HCT116 (cell line): ENCODE measurements around the gene RNF121. TPM values are rescaled to one million over a fixed set of nuclear protein-coding genes. Genes with fewer than 3 reads are reported as not detected.

Source experiments
- ATAC-seq: fragments of 200-7000 bp; cut with Tn5 transposase; 2 replicates; pipeline ENCODE4 v1.9.1; 2020; ENCODE audit warnings: mild to moderate bottlenecking, moderate library complexity
- BruUV-seq: library from RNA; stranded (reverse); fragments of 400-500 nt; replicated peaks from 2 replicates; lab custom pipeline; 2021; lab: Mats Ljungman, UMichigan
- CTCF ChIA-PET: fragments of 300-600 bp; sonication (Branson Sonifier 250); formaldehyde crosslinking; loops from one replicate; lab custom pipeline; 2021; ENCODE audit warnings: antibody characterized with exemption; lab: Charles Lee
- POLR2A ChIA-PET: fragments of 300-600, 350-600 bp; sonication (Branson Sonifier 250); formaldehyde crosslinking; loops from one replicate; lab custom pipeline; 2021; ENCODE audit warnings: antibody characterized with exemption; lab: Charles Lee
- RAD21 ChIA-PET, 2 experiments: fragments of 300-600 bp; sonication (Branson Sonifier 250); formaldehyde crosslinking; loops; one replicate each; lab custom pipeline; 2023; ENCODE audit warnings: low total read pairs in 2 of 2; ENCODE audit not compliant: uncharacterized antibody in 2 of 2, unreplicated experiment in 2 of 2, low non-redundant PET in 1 of 2; lab: Charles Lee
- DNase-seq: peaks from one replicate; pipeline ENCODE4 v3.0.0-alpha.2; 2010; ENCODE audit warnings: low read depth, low spot score
- H2AFZ ChIP-seq: fragments of 200-600 bp; shearing (Covaris generic), sonication (generic); 2 replicates; pipeline ENCODE4 v1.6.1; 2017; ENCODE audit warnings: low read depth, mixed run types, mixed read lengths, antibody characterized with exemption, low read length; ENCODE audit not compliant: poor library complexity, severe bottlenecking
- H3K27ac ChIP-seq: 2 replicates; pipeline ENCODE4 v1.5.1; 2012; ENCODE audit warnings: low read depth, low read length
- H3K27me3 ChIP-seq: fragments of 200-600 bp; sonication (generic); 2 replicates; pipeline ENCODE4 v1.6.1; 2016; ENCODE audit warnings: mixed run types, low read length, mixed read lengths; ENCODE audit not compliant: insufficient read depth
- H3K36me3 ChIP-seq, 2 experiments: fragments of 200-500 bp in 1 of 2; fragments of 200-600 bp in 1 of 2; sonication (Bioruptor generic) in 1 of 2; sonication (generic) in 1 of 2; 2 replicates each; pipeline versions ENCODE4 v1.5.1 to v1.6.1; 2014 to 2016; ENCODE audit warnings: low read length in 2 of 2, inconsistent platforms in 1 of 2, mixed read lengths in 1 of 2, mixed run types in 1 of 2; ENCODE audit not compliant: insufficient read depth in 2 of 2, control insufficient read depth in 1 of 2
- H3K4me1 ChIP-seq, 2 experiments: fragments of 200-600 bp in 1 of 2; sonication (generic) in 1 of 2; 2 replicates each; pipeline versions ENCODE4 v1.5.1 to v1.6.1; 2012 to 2017; ENCODE audit warnings: low read length in 2 of 2, inconsistent platforms in 1 of 2, mild to moderate bottlenecking in 1 of 2, mixed read lengths in 1 of 2, mixed run types in 1 of 2, moderate library complexity in 1 of 2; ENCODE audit not compliant: insufficient read depth in 2 of 2, control insufficient read depth in 1 of 2
- H3K4me2 ChIP-seq: fragments of 200-600 bp; sonication (generic); 2 replicates; pipeline ENCODE4 v1.6.1; 2017; ENCODE audit warnings: mixed run types, low read length, mixed read lengths
- H3K4me3 ChIP-seq, 2 experiments: fragments of 200-600 bp in 1 of 2; sonication (generic) in 1 of 2; replicated peaks in 1 of 2; 2 replicates each; pipeline ENCODE4 v1.5.1; 2011 to 2016; ENCODE audit warnings: low read length in 2 of 2, control low read depth in 1 of 2, low read depth in 1 of 2, mild to moderate bottlenecking in 1 of 2, mixed read lengths in 1 of 2, mixed run types in 1 of 2
- H3K79me2 ChIP-seq: fragments of 200-600 bp; sonication (generic); 2 replicates; pipeline ENCODE4 v1.6.1; 2017; ENCODE audit warnings: mild to moderate bottlenecking, mixed run types, low read length, moderate library complexity, mixed read lengths; ENCODE audit not compliant: insufficient read depth
- H3K9ac ChIP-seq: fragments of 200-600 bp; sonication (generic); 2 replicates; pipeline ENCODE4 v1.6.1; 2016; ENCODE audit warnings: low read length, mixed read lengths
- H3K9me2 ChIP-seq: fragments of 200-600 bp; sonication (generic), shearing (Covaris generic); 2 replicates; pipeline ENCODE4 v1.6.1; 2017; ENCODE audit warnings: mixed run types, mild to moderate bottlenecking, moderate library complexity; ENCODE audit not compliant: insufficient read depth
- H3K9me3 ChIP-seq, 2 experiments: fragments of 200-500 bp in 1 of 2; fragments of 200-600 bp in 1 of 2; sonication (Bioruptor generic) in 1 of 2; sonication (generic) in 1 of 2; 2 replicates each; pipeline ENCODE4 v1.6.1; 2014 to 2017; ENCODE audit warnings: low read length in 2 of 2, mixed read lengths in 2 of 2, inconsistent platforms in 1 of 2, low read depth in 1 of 2, mild to moderate bottlenecking in 1 of 2, mixed run types in 1 of 2, moderate library complexity in 1 of 2; ENCODE audit not compliant: control insufficient read depth in 1 of 2, insufficient read depth in 1 of 2
- H4K20me1 ChIP-seq: fragments of 200-600 bp; sonication (generic), shearing (Covaris generic); 2 replicates; pipeline ENCODE4 v1.6.1; 2017; ENCODE audit warnings: mixed run types, mild to moderate bottlenecking, moderate library complexity; ENCODE audit not compliant: insufficient read depth
- CBX3 ChIP-seq: IDR thresholded peaks from 2 replicates; pipeline ENCODE4 v1.6.1; 2012; ENCODE audit warnings: low read depth
- CEBPB ChIP-seq: IDR thresholded peaks from 2 replicates; pipeline ENCODE4 v1.6.1; 2012; ENCODE audit warnings: low read depth
- EGR1 ChIP-seq: IDR thresholded peaks from 2 replicates; pipeline ENCODE4 v1.6.1; 2012; ENCODE audit warnings: low read depth
- JUND ChIP-seq: IDR thresholded peaks from 2 replicates; pipeline ENCODE4 v1.6.1; 2012
- POLR2A ChIP-seq: IDR thresholded peaks from 2 replicates; pipeline ENCODE4 v1.7.0; 2011; ENCODE audit warnings: borderline replicate concordance; ENCODE audit not compliant: insufficient read depth, insufficient read length; ENCODE audit errors: extremely low read depth
- POLR2AphosphoS5 ChIP-seq: IDR thresholded peaks from 2 replicates; pipeline ENCODE4 v1.6.1; 2011; ENCODE audit warnings: mild to moderate bottlenecking, low read depth, low read length, moderate library complexity
- REST ChIP-seq: IDR thresholded peaks from 2 replicates; pipeline ENCODE4 v1.6.1; 2012; ENCODE audit warnings: low read depth
- SP1 ChIP-seq: IDR thresholded peaks from 2 replicates; pipeline ENCODE4 v1.6.1; 2012; ENCODE audit warnings: low read depth
- TCF7L2 ChIP-seq: IDR thresholded peaks from 2 replicates; pipeline ENCODE4 v1.7.0; 2011; ENCODE audit warnings: borderline replicate concordance, inconsistent platforms; ENCODE audit not compliant: insufficient read depth, insufficient read length; ENCODE audit errors: extremely low read depth
- YY1 ChIP-seq: IDR thresholded peaks from 2 replicates; pipeline ENCODE4 v1.6.1; 2011; ENCODE audit warnings: low read length, low read depth, moderate library complexity, mild to moderate bottlenecking; ENCODE audit not compliant: insufficient replicate concordance; ENCODE audit errors: extremely low read depth
- intact Hi-C: fragments of 100-400 bp; cut with micrococcal nuclease; formaldehyde crosslinking; loops from 2 replicates; pipeline ENCODE4 v1.10.0; 2022
- total RNA-seq: library from RNA; stranded (reverse); gene quantifications from one replicate; pipeline ENCODE4 v1.2.1, GENCODE V29; 2021; ENCODE audit not compliant: unreplicated experiment
- TF ChIP-seq, protein P1 (sequence below), 3 experiments: fragments of 200-600 bp in 1 of 3; sonication (generic) in 1 of 3; IDR thresholded peaks in 2 of 3; conservative IDR thresholded peaks in 1 of 3; 2 replicates each; pipeline ENCODE4 v1.5.1; 2012 to 2017; ENCODE audit warnings: low read depth in 2 of 3, low read length in 2 of 3, antibody characterized with exemption in 1 of 3, borderline replicate concordance in 1 of 3, control low read depth in 1 of 3, mild to moderate bottlenecking in 1 of 3, mixed read lengths in 1 of 3, mixed run types in 1 of 3, moderate library complexity in 1 of 3; ENCODE audit not compliant: insufficient read depth in 1 of 3

RNF121 gene
- total RNA-seq, 1 experiment from 2014 or later = 24.5 TPM

DNA sequence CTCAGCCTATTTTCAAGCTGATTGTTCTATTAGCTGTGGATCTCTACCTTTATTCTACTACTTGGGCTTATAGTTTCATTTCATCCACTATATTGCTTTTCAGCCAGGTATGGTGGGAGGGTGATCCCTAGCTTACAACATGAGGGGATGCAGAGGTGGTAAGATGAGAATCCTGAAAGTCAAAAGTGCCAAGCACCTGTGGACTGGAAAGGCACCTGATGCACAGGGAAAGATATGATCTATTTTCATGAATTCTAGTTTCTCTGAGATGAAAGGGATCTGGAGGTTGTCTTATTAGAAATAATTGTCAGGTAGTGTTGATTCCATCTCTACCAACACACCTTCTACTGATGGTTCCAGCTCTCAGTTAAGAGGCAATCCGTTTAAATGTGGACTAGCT is 48.2 kb downstream of the RNF121 start:
- no peak overlapping the region for H3K27ac ChIP-seq
- 0 out of 2 replicates have a peak, but pooled peaks cover 4% of the 10 kb centered on the region for H3K79me2 ChIP-seq
- POLR2A ChIA-PET = no interaction called here

More for the DNA sequence above, 48.2 kb downstream of the RNF121 start:
- Histone ChIP-seq H4K20me1 (no peaks in the 10 kb centered on the region), H3K4me2 (no peak overlapping the region), H3K9ac (no peak overlapping the region), H3K27me3 (no peaks in the 10 kb centered on the region), H3K4me3 (no peak overlapping the region), H3K4me1 (no peaks in the 10 kb centered on the region), H3K9me3 (no peaks in the 10 kb centered on the region), H3K9me2 (no peaks in the 10 kb centered on the region), H3K36me3 (0 out of 4 replicates have a peak, but pooled peaks cover 0 to 2% of the 10 kb centered on the region in 2 experiments), H2AFZ (no peak overlapping the region)
- ChIA-PET CTCF (interaction anchor here (0.9 to 2.2 kb wide), 11 partner anchors 9 to 457 kb away, joined by 3 to 14 read pairs (median 4); partner anchors contain the start of gene CLPB), RAD21 (interaction anchor here in 1 of 2 experiments (0.5 to 0.6 kb wide), 2 partner anchors 10 to 117 kb away, joined by 4 read pairs; no protein-coding TSS in a partner anchor)
- ATAC-seq (no peak), DNase-seq (no peak)
- intact Hi-C loops = loop anchor here (2.0 kb wide), 1 partner anchor 458 kb away; the partner anchor contains the start of gene CLPB
- TF ChIP-seq TCF7L2 (no peak), CBX3 (no peak), CEBPB (no peak), EGR1 (no peak), JUND (no peak), SP1 (no peak), POLR2A (no peak), YY1 (no peak), REST (no peak), POLR2AphosphoS5 (no peak)
- TF ChIP-seq, protein P1, sequence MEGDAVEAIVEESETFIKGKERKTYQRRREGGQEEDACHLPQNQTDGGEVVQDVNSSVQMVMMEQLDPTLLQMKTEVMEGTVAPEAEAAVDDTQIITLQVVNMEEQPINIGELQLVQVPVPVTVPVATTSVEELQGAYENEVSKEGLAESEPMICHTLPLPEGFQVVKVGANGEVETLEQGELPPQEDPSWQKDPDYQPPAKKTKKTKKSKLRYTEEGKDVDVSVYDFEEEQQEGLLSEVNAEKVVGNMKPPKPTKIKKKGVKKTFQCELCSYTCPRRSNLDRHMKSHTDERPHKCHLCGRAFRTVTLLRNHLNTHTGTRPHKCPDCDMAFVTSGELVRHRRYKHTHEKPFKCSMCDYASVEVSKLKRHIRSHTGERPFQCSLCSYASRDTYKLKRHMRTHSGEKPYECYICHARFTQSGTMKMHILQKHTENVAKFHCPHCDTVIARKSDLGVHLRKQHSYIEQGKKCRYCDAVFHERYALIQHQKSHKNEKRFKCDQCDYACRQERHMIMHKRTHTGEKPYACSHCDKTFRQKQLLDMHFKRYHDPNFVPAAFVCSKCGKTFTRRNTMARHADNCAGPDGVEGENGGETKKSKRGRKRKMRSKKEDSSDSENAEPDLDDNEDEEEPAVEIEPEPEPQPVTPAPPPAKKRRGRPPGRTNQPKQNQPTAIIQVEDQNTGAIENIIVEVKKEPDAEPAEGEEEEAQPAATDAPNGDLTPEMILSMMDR (IDR thresholded peaks at IDR 0.05 in 2 of 3, conservative IDR thresholded peaks at IDR 0.05 in 1 of 3; ENCODE audit: borderline replicate concordance in 1 of 3, insufficient read depth in 1 of 3, low read depth in 2 of 3, low read length in 2 of 3) = no peak
- BruUV-seq = no TSS peak
